NT2/D1 (cell line): ENCODE results near the gene HSPA4.

Experiments
- SUZ12 ChIP-seq: IDR thresholded peaks from 2 replicates; pipeline ENCODE4 v1.6.1; 2011; ENCODE audit not compliant: insufficient read length, insufficient read depth; ENCODE audit errors: extremely low read depth
- YY1 ChIP-seq: IDR thresholded peaks from 2 replicates; pipeline ENCODE4 v1.6.1; 2011; ENCODE audit not compliant: insufficient read length, insufficient read depth
- ZNF274 ChIP-seq: IDR thresholded peaks from 2 replicates; pipeline ENCODE4 v1.6.1; 2011; ENCODE audit warnings: mild to moderate bottlenecking, low read depth, low read length

DNA sequence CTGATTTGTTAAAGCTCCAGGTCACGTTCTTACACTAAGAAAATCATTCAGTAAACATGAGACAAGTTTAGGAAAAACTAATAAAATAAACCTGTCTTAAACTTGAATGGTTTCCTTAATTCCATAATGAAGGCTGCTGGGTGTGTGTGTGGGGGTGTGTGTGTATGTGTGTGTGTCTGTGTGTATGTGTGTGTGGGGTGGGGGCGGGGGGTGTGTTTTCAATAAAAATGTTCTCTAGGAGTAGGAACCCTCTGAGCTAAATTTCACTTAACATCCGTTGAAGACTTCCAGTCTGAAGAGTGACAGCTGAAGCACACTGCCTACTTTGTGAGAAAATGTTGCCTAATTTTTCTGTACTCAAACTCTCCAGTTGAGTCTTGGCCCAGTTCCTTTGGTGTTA, 54.5 kb downstream of the HSPA4 start:
- TF ChIP-seq SUZ12 (no peak), YY1 (no peak), ZNF274 (no peak)
